Measurements from ENCODE around the gene TMEM106C. TPM values are rescaled to one million over a fixed set of nuclear protein-coding genes. Genes with fewer than 3 reads are reported as not detected.

Gene TMEM106C
- total and polyA plus RNA-seq, 10 of the 15 experiments (the other 5 are each of a cell fraction or from before 2014, with no cell fraction given) = 90.2 to 280 (median 161) TPM

DNA sequence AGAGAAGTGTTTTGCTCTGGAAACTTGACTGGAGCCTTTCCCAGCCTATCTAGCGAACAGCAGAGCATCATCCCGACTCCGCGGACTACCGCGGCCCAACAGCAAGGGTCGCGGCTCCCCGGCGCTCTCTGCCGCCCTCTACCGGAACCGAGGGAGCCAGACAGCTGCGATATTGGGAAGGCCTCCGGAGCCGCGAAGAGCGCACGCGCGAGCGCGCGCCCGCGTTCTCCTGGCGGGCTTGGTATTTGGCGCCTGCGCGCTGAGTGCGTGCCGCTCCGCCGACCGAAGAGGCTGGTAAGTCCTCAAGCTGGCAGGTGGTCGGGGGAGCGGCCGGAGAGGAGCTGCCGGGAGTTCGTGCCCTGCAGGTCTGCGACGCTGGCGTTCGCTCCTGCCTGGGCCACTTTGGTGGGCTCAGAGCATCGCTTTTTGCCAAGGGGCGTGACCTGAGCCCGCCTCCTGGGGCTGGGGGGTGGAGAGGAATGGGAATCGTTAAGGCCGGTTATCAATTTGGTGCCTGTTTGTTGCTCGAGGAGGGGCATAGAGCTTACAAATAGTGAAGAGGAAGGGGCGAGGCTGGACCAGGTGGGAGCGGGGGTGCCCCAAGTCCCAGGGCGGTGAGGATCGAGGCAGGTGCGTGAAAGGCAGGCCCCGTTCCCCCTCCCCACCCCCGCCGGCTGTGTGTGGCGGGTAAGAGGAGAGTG, at the start of gene TMEM106C (continued):
- TF ChIP-seq NFIC (IDR thresholded peaks at IDR 0.05; ENCODE audit: low read depth, low read length) (no peak), RFX5 (IDR thresholded peaks at IDR 0.05; ENCODE audit: low read depth, low read length) (no peak), MYB (IDR thresholded peaks at IDR 0.05; ENCODE audit: borderline replicate concordance, low read depth, low read length) (no peak), POLR2A (IDR thresholded peaks at IDR 0.05; ENCODE audit: low read depth, low read length) (peak; percentile 82), KLF5 (IDR thresholded peaks at IDR 0.05; ENCODE audit: partially characterized antibody) (peak; percentile 85), SP1 (IDR thresholded peaks at IDR 0.05; ENCODE audit: low read depth, low read length) (no peak), RB1 (IDR thresholded peaks at IDR 0.05; ENCODE audit: borderline replicate concordance) (peak; percentile 84; the same call in 1 of the 2 replicates), BACH1 (IDR thresholded peaks at IDR 0.05; ENCODE audit: borderline replicate concordance) (no peak), ZNF217 (IDR thresholded peaks at IDR 0.05) (no peak), ZSCAN29 (IDR thresholded peaks at IDR 0.05) (no peak), ZNF207 (IDR thresholded peaks at IDR 0.05; ENCODE audit: borderline replicate concordance) (peak; percentile 40; the same call in 1 of the 2 replicates), NR2F1 (conservative IDR thresholded peaks at IDR 0.05) (peak; percentile 63), SREBF1 (IDR thresholded peaks at IDR 0.05; ENCODE audit: low read length) (no peak), ZNF24 (IDR thresholded peaks at IDR 0.05) (no peak), WRNIP1 (IDR thresholded peaks at IDR 0.05; ENCODE audit: borderline replicate concordance, low read depth, low read length) (no peak), PAX5 (IDR thresholded peaks at IDR 0.05; ENCODE audit: borderline replicate concordance, low read depth, low read length) (0 out of 2 replicates have a peak, but pooled peaks have one; percentile 9), NFYB (IDR thresholded peaks at IDR 0.05; ENCODE audit: insufficient read depth, low read depth, low read length) (no peak), ATF7 (IDR thresholded peaks at IDR 0.05; ENCODE audit: low read depth) (no peak), SMAD5 (IDR thresholded peaks at IDR 0.05; ENCODE audit: low read depth) (no peak)
- TF ChIP-seq, protein P1, sequence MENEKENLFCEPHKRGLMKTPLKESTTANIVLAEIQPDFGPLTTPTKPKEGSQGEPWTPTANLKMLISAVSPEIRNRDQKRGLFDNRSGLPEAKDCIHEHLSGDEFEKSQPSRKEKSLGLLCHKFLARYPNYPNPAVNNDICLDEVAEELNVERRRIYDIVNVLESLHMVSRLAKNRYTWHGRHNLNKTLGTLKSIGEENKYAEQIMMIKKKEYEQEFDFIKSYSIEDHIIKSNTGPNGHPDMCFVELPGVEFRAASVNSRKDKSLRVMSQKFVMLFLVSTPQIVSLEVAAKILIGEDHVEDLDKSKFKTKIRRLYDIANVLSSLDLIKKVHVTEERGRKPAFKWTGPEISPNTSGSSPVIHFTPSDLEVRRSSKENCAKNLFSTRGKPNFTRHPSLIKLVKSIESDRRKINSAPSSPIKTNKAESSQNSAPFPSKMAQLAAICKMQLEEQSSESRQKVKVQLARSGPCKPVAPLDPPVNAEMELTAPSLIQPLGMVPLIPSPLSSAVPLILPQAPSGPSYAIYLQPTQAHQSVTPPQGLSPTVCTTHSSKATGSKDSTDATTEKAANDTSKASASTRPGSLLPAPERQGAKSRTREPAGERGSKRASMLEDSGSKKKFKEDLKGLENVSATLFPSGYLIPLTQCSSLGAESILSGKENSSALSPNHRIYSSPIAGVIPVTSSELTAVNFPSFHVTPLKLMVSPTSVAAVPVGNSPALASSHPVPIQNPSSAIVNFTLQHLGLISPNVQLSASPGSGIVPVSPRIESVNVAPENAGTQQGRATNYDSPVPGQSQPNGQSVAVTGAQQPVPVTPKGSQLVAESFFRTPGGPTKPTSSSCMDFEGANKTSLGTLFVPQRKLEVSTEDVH (IDR thresholded peaks at IDR 0.05; ENCODE audit: low read depth, partially characterized antibody) = no peak
- TF ChIP-seq, protein P2, sequence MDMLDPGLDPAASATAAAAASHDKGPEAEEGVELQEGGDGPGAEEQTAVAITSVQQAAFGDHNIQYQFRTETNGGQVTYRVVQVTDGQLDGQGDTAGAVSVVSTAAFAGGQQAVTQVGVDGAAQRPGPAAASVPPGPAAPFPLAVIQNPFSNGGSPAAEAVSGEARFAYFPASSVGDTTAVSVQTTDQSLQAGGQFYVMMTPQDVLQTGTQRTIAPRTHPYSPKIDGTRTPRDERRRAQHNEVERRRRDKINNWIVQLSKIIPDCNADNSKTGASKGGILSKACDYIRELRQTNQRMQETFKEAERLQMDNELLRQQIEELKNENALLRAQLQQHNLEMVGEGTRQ (IDR thresholded peaks at IDR 0.05; ENCODE audit: borderline replicate concordance, low read depth, low read length) = no peak
- TF ChIP-seq, protein P3, sequence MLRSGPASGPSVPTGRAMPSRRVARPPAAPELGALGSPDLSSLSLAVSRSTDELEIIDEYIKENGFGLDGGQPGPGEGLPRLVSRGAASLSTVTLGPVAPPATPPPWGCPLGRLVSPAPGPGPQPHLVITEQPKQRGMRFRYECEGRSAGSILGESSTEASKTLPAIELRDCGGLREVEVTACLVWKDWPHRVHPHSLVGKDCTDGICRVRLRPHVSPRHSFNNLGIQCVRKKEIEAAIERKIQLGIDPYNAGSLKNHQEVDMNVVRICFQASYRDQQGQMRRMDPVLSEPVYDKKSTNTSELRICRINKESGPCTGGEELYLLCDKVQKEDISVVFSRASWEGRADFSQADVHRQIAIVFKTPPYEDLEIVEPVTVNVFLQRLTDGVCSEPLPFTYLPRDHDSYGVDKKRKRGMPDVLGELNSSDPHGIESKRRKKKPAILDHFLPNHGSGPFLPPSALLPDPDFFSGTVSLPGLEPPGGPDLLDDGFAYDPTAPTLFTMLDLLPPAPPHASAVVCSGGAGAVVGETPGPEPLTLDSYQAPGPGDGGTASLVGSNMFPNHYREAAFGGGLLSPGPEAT (IDR thresholded peaks at IDR 0.05; ENCODE audit: low read depth) = no peak
- TF ChIP-seq, protein P4, sequence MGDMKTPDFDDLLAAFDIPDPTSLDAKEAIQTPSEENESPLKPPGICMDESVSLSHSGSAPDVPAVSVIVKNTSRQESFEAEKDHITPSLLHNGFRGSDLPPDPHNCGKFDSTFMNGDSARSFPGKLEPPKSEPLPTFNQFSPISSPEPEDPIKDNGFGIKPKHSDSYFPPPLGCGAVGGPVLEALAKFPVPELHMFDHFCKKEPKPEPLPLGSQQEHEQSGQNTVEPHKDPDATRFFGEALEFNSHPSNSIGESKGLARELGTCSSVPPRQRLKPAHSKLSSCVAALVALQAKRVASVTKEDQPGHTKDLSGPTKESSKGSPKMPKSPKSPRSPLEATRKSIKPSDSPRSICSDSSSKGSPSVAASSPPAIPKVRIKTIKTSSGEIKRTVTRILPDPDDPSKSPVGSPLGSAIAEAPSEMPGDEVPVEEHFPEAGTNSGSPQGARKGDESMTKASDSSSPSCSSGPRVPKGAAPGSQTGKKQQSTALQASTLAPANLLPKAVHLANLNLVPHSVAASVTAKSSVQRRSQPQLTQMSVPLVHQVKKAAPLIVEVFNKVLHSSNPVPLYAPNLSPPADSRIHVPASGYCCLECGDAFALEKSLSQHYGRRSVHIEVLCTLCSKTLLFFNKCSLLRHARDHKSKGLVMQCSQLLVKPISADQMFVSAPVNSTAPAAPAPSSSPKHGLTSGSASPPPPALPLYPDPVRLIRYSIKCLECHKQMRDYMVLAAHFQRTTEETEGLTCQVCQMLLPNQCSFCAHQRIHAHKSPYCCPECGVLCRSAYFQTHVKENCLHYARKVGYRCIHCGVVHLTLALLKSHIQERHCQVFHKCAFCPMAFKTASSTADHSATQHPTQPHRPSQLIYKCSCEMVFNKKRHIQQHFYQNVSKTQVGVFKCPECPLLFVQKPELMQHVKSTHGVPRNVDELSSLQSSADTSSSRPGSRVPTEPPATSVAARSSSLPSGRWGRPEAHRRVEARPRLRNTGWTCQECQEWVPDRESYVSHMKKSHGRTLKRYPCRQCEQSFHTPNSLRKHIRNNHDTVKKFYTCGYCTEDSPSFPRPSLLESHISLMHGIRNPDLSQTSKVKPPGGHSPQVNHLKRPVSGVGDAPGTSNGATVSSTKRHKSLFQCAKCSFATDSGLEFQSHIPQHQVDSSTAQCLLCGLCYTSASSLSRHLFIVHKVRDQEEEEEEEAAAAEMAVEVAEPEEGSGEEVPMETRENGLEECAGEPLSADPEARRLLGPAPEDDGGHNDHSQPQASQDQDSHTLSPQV (IDR thresholded peaks at IDR 0.05) = no peak

Measured in GM12878 (cell line).